ENCODE measurements around the gene TBL1X. TPM values are rescaled to one million over a fixed set of nuclear protein-coding genes. Genes with fewer than 3 reads are reported as not detected.

TBL1X gene
- total and polyA plus RNA-seq, 10 of the 15 experiments (the other 5 are each of a cell fraction or from before 2014, with no cell fraction given), result 4.4 to 26.3 (median 10.6) TPM

- no peak overlapping the region for H3K27ac ChIP-seq (ENCODE audit: control insufficient read depth, insufficient read depth)
- ChIA-PET POLR2A (no interaction called here), CTCF (no interaction called here), RAD21 (ENCODE audit: unreplicated experiment) (no interaction called here), SMC1A (ENCODE audit: uncharacterized antibody, unreplicated experiment) (interaction anchor here (0.9 kb wide), 1 partner anchor 43 kb away, joined by 4 read pairs; no protein-coding TSS in a partner anchor)
- intact Hi-C loops (cut with micrococcal nuclease; ENCODE audit: unreplicated experiment), result no loop called here
- no peak for DNase-seq (ENCODE audit: low read depth, low spot score)
- no peaks in the 10 kb centered on the region for H4K20me1 ChIP-seq (ENCODE audit: control insufficient read depth, insufficient read depth)
- FAIRE-seq, result no peak
- H3K4me1 ChIP-seq (ENCODE audit: control insufficient read depth, insufficient read depth, low read length), result no peaks in the 10 kb centered on the region
- no peak overlapping the region for H2AFZ ChIP-seq (ENCODE audit: control insufficient read depth, low read depth, low read length)
- no peak overlapping the region for H3K9ac ChIP-seq (ENCODE audit: control insufficient read depth, insufficient read depth, low read length)
- H3K4me3 ChIP-seq, result no peak overlapping the region
- TF ChIP-seq YBX1 (IDR thresholded peaks at IDR 0.05), result no peak
- no peak for TF ChIP-seq NFXL1 (IDR thresholded peaks at IDR 0.05; ENCODE audit: borderline replicate concordance)
- TF ChIP-seq ZBTB11 (CRISPR knock-in tag; IDR thresholded peaks at IDR 0.05), result no peak
- TF ChIP-seq ZNF384 (IDR thresholded peaks at IDR 0.05; ENCODE audit: borderline replicate concordance, low read depth, low read length), result 0 out of 2 replicates have a peak, but pooled peaks have one; percentile 24
- peak; percentile 20; the same call in 1 of the 2 replicates for TF ChIP-seq RUNX3 (IDR thresholded peaks at IDR 0.05; ENCODE audit: low read length)
- TF ChIP-seq BCLAF1 (IDR thresholded peaks at IDR 0.05), result no peak
- TF ChIP-seq CREB1 (IDR thresholded peaks at IDR 0.05; ENCODE audit: low read depth), result no peak
- TF ChIP-seq NBN (IDR thresholded peaks at IDR 0.05), result 0 out of 2 replicates have a peak, but pooled peaks have one; percentile 45
- TF ChIP-seq GABPA (IDR thresholded peaks at IDR 0.05; ENCODE audit: low read depth), result no peak
- TF ChIP-seq EED (IDR thresholded peaks at IDR 0.05; ENCODE audit: low read depth), result no peak
- peak; percentile 47 for ATAC-seq
- WGBS (ENCODE audit: insufficient coverage, insufficient replicate concordance, low lambda C conversion rate, missing lambda C conversion rate), result under 1% methylated on average over 7 of the region's 8 CpGs
- peak overlapping the region; percentile 55 for H3K4me2 ChIP-seq (ENCODE audit: control insufficient read depth, insufficient read depth)
- H3K36me3 ChIP-seq (ENCODE audit: control insufficient read depth in 2 of 2, insufficient read depth in 2 of 2, low read length in 1 of 2), result no peaks in the 10 kb centered on the region
- H3K9me3 ChIP-seq (replicated peaks; ENCODE audit: control insufficient read depth, insufficient read depth, low read length), result no peaks in the 10 kb centered on the region
- BruUV-seq (replicated peaks), result no TSS peak
- in situ Hi-C loops (cut with MboI), result no loop called here
- H3K79me2 ChIP-seq (ENCODE audit: control insufficient read depth, insufficient read depth, low read length), result no peaks in the 10 kb centered on the region
- no peaks in the 10 kb centered on the region for H3K27me3 ChIP-seq (replicated peaks in 1 of 2; ENCODE audit: control insufficient read depth in 2 of 2, insufficient read depth in 2 of 2, low read length in 1 of 2)
Observed at GRCh38 chrX:9525511-9526248, 60.8 kb downstream of the TBL1X start.

Measured in GM12878 (cell line).